Tibial nerve (tissue), 4 donors: ENCODE data around the gene ASTL. TPM values are rescaled to one million over a fixed set of nuclear protein-coding genes. Genes with fewer than 3 reads are reported as not detected.

Experiments used
- DNase-seq, 2 donors: peaks; one replicate each; pipeline ENCODE4 v3.0.0-alpha.2; 2019; ENCODE audit warnings: low spot score in 2 of 2
- H3K27ac ChIP-seq, 4 donors: fragments of 200-600 bp; sonication (generic) in 3 of 4; one replicate each; pipeline ENCODE4 v1.5.1; 2017 to 2019; ENCODE audit warnings: mild to moderate bottlenecking in 1 of 4
- H3K27me3 ChIP-seq, 2 donors: fragments of 200-600 bp; sonication (generic) in 1 of 2; one replicate each; pipeline versions ENCODE4 v1.5.1 to v1.6.0; 2017 to 2019
- H3K36me3 ChIP-seq, 3 donors: fragments of 200-600 bp; sonication (generic); one replicate each; pipeline ENCODE4 v1.5.1; 2018 to 2019
- H3K4me1 ChIP-seq, 4 donors: fragments of 200-600 bp; sonication (generic) in 3 of 4; one replicate each; pipeline ENCODE4 v1.5.1; 2017 to 2019
- H3K4me3 ChIP-seq, 4 donors: fragments of 200-600 bp; sonication (generic) in 3 of 4; one replicate each; pipeline ENCODE4 v1.5.1; 2017 to 2019; ENCODE audit warnings: mild to moderate bottlenecking in 1 of 4, moderate library complexity in 1 of 4
- H3K9me3 ChIP-seq, 4 donors: fragments of 200-600 bp; sonication (generic) in 3 of 4; one replicate each; pipeline ENCODE4 v1.5.1; 2017 to 2019
- CTCF ChIP-seq, 5 experiments: fragments of 200-600 bp in 3 of 5; fragments of 450-650 bp in 2 of 5; sonication (generic) in 3 of 5; IDR thresholded peaks; one replicate each; pipeline ENCODE4 v1.5.1; 2016 to 2019; ENCODE audit warnings: antibody characterized with exemption in 5 of 5, mild to moderate bottlenecking in 3 of 5, moderate library complexity in 2 of 5
- EP300 ChIP-seq, 2 donors: sonication (generic); formaldehyde crosslinking; IDR thresholded peaks; one replicate each; pipeline ENCODE4 v1.6.1; 2017; ENCODE audit warnings: antibody characterized with exemption in 2 of 2, mild to moderate bottlenecking in 1 of 2
- POLR2A ChIP-seq, 2 donors: fragments of 450-650 bp; IDR thresholded peaks; one replicate each; pipeline ENCODE4 v1.6.1; 2017; ENCODE audit warnings: antibody characterized with exemption in 2 of 2, mild to moderate bottlenecking in 2 of 2, moderate library complexity in 2 of 2
- WGBS, 2 donors: methylation state at CpG; one replicate each; pipeline ENCODE4 v1.1.5; 2018; 5-methylcytosine and 5-hydroxymethylcytosine counted together
- total RNA-seq, 4 donors: library from RNA; depleted of rRNA; stranded (reverse); fragments of >200 nt; gene quantifications; one replicate each; pipeline ENCODE4 v1.1.0, GENCODE V29; 2016

The ASTL gene
- total RNA-seq, 4 donors from 2014 or later = 0.60 TPM; not detected in 3

DNA sequence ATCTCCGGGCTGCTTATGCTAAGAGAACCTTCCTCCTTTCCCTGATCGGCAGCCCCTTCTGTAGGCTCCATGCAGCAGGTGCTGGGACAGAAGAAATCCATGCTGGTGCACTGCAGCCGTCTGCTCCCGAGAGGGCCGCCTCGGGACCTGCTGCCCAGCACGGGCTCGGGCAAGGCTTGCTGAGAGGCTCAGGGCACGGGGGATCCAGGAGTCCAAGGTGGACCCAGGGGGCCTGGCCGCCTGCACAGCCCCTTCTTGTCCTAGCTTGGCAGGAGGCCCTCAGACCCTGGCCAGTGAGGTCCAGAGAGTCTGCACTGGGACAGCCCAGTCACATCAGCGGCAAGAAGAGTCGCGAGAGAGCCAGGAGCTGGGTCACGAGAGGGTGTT lies 20.2 kb upstream of the ASTL start:
- no peak for DNase-seq
- Histone ChIP-seq H3K36me3 (no peaks in the 10 kb centered on the region), H3K4me3 (no peak overlapping the region), H3K27ac (no peak overlapping the region), H3K9me3 (peaks cover 0 to 6% (median 0%) of the 10 kb centered on the region in 4 donors), H3K27me3 (no peaks in the 10 kb centered on the region), H3K4me1 (peaks cover 0 to 15% (median under 1%) of the 10 kb centered on the region in 4 donors)
- WGBS, 2 donors = 63 to 83% methylated on average over 4 to 13 of the region's 14 CpGs
- no peak for TF ChIP-seq EP300 (IDR thresholded peaks at IDR 0.05)
- TF ChIP-seq POLR2A (IDR thresholded peaks at IDR 0.05) = no peak
- no peak for TF ChIP-seq CTCF (IDR thresholded peaks at IDR 0.05)

DNA sequence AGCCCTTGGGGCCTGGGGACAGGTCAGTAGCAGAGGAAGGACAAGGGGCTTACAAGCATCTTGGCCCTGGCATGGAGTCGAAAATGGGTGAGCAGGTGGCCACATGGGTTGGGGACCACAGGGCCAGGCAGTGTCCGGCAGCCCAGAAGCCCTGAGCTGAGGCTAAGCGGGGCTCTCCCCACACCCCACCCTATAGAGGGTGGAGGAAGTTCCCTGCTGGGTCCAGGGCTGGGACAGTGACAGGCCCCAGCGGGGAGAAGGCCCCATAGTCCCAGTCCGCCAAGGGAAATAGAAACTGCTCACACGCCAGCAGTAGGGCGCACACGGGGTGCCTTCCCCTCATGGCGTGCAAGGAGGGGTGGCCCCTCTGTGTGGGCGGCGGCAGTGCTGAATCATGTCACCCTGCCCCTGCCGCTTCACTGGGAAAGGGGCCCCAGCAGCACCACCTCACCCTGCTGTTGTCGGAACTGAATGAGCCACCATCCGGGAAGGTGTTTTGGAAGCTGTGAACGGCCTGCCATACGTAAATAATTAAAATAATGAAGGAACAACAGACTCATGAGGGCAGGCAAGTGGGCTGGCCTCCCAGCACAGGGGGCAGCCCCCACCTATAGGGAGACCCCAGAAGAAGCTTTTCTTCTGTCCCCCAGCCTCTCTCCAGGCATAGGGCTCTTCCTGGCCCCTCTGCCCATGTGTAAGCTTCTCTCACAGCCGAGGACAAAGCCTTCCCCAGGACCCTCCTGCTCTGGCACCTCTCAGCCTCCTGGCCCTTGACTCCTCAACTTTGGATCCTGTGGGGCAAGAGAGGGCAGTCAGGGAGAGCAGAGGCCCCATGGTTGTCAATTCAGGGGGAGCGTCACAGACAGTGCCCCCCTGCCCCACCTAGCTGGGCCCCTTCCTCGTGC lies 19.6 kb upstream of the ASTL start:
- no peak for TF ChIP-seq POLR2A (IDR thresholded peaks at IDR 0.05)
- no peak for TF ChIP-seq CTCF (IDR thresholded peaks at IDR 0.05)
- TF ChIP-seq EP300 (IDR thresholded peaks at IDR 0.05) = no peak
- WGBS, 2 donors = 61 to 69% methylated on average over 9 to 18 of the region's 19 CpGs
- H3K36me3 ChIP-seq = no peaks in the 10 kb centered on the region
- no peaks in the 10 kb centered on the region for H3K27me3 ChIP-seq
- H3K9me3 ChIP-seq = peaks cover 0 to 6% (median 0%) of the 10 kb centered on the region in 4 donors
- no peak overlapping the region for H3K4me3 ChIP-seq
- H3K4me1 ChIP-seq = peaks cover 0 to 9% (median 0%) of the 10 kb centered on the region in 4 donors
- peak overlapping the region in 1 of 4 donors; percentile 22 for H3K27ac ChIP-seq
- DNase-seq = no peak

GRCh38 chr2:96156926-96157648 lies 18.8 kb upstream of the ASTL start:
- whole genome bisulfite sequencing, 2 donors = 90 to 94% methylated on average over 5 of the region's 5 CpGs
- peak overlapping the region in 1 of 4 donors; percentile 22 for H3K27ac ChIP-seq
- H3K36me3 ChIP-seq = no peaks in the 10 kb centered on the region
- no peak overlapping the region for H3K4me3 ChIP-seq
- peaks cover 0 to 4% (median 0%) of the 10 kb centered on the region in 4 donors for H3K4me1 ChIP-seq
- no peak for DNase-seq
- TF ChIP-seq POLR2A (IDR thresholded peaks at IDR 0.05) (no peak), EP300 (IDR thresholded peaks at IDR 0.05) (no peak), CTCF (IDR thresholded peaks at IDR 0.05) (no peak)
- peaks cover 0 to 6% (median 0%) of the 10 kb centered on the region in 4 donors for H3K9me3 ChIP-seq
- H3K27me3 ChIP-seq = no peaks in the 10 kb centered on the region

GRCh38 chr2:96156011-96156820 lies 17.9 kb upstream of the ASTL start:
- no peak overlapping the region for H3K4me3 ChIP-seq
- WGBS, 2 donors = 86 to 88% methylated on average over 10 of the region's 10 CpGs
- peaks cover 0 to 6% (median 0%) of the 10 kb centered on the region in 4 donors for H3K9me3 ChIP-seq
- H3K27me3 ChIP-seq = no peaks in the 10 kb centered on the region
- H3K36me3 ChIP-seq = no peaks in the 10 kb centered on the region
- DNase-seq = no peak
- H3K4me1 ChIP-seq = peaks cover 0 to 4% (median 0%) of the 10 kb centered on the region in 4 donors
- TF ChIP-seq EP300 (IDR thresholded peaks at IDR 0.05) = no peak
- TF ChIP-seq CTCF (IDR thresholded peaks at IDR 0.05) = no peak
- no peak for TF ChIP-seq POLR2A (IDR thresholded peaks at IDR 0.05)
- no peak overlapping the region for H3K27ac ChIP-seq
